NCI-H2081 treated with DMSO at 0.1 percent for 48 hours (cell line): ENCODE results near the gene TSPAN9.

ENCODE experiments used
- DNase-seq: peaks from one replicate; lab custom pipeline; 2025; lab: John Stamatoyannopoulos, UW

The TSPAN9 gene

GRCh38 chr12:3225154-3225795 is 148.1 kb downstream of the TSPAN9 start:
- DNase-seq = no peak

- DNase-seq = no peak
Observed at GRCh38 chr12:3225796-3226180, 148.6 kb downstream of the TSPAN9 start.

GRCh38 chr12:3226264-3226663 is 149.1 kb downstream of the TSPAN9 start:
- no peak for DNase-seq

GRCh38 chr12:3227076-3227975 is 150.1 kb downstream of the TSPAN9 start:
- no peak for DNase-seq

- no peak for DNase-seq
Observed at GRCh38 chr12:3228552-3228951, 151.4 kb downstream of the TSPAN9 start.

- no peak for DNase-seq
Observed at GRCh38 chr12:3229577-3229976, 152.4 kb downstream of the TSPAN9 start.

GRCh38 chr12:3230758-3231375 is 153.7 kb downstream of the TSPAN9 start:
- no peak for DNase-seq

- no peak for DNase-seq
Observed at GRCh38 chr12:3231399-3231876, 154.3 kb downstream of the TSPAN9 start.

GRCh38 chr12:3233797-3234196 is 156.6 kb downstream of the TSPAN9 start:
- no peak for DNase-seq

- DNase-seq = no peak
Observed at GRCh38 chr12:3236345-3237187, 159.4 kb downstream of the TSPAN9 start.

GRCh38 chr12:3238196-3238595 is 161.0 kb downstream of the TSPAN9 start:
- DNase-seq = no peak

- DNase-seq = no peak
Observed at GRCh38 chr12:3241621-3242020, 164.4 kb downstream of the TSPAN9 start.

- no peak for DNase-seq
Observed at GRCh38 chr12:3242199-3242863, 165.2 kb downstream of the TSPAN9 start.

GRCh38 chr12:3243376-3244084 is 166.4 kb downstream of the TSPAN9 start:
- DNase-seq = no peak

- no peak for DNase-seq
Observed at GRCh38 chr12:3244219-3244750, 167.1 kb downstream of the TSPAN9 start.

GRCh38 chr12:3246253-3246652 is 169.1 kb downstream of the TSPAN9 start:
- DNase-seq = no peak

- DNase-seq = no peak
Observed at GRCh38 chr12:3247077-3247476, 169.9 kb downstream of the TSPAN9 start.

GRCh38 chr12:3247629-3248161 is 170.5 kb downstream of the TSPAN9 start:
- no peak for DNase-seq

GRCh38 chr12:3249081-3249800 is 172.1 kb downstream of the TSPAN9 start:
- no peak for DNase-seq
